Stimulated activated CD4-positive, alpha-beta T cell treated with anti-CD3 and anti-CD28 coated beads, Interleukin-1b, Interleukin-23, amount 100 ng/mL, for 48 hours (primary cell): ENCODE results near the gene NOC4L.

Source experiments
- DNase-seq: peaks from one replicate; pipeline ENCODE4 v3.0.0-alpha.2; 2020

The NOC4L gene

GRCh38 chr12:132171293-132171967, 27.2 kb downstream of the NOC4L start:
- DNase-seq = no peak

- no peak for DNase-seq
These were observed 27.8 kb downstream of the NOC4L start for GRCh38 chr12:132171968-132172521.

GRCh38 chr12:132172619-132173018, 28.4 kb downstream of the NOC4L start:
- no peak for DNase-seq

GRCh38 chr12:132173135-132174014, 29.1 kb downstream of the NOC4L start:
- DNase-seq = no peak

- no peak for DNase-seq
These were observed 30.0 kb downstream of the NOC4L start for GRCh38 chr12:132174015-132174838.

- DNase-seq = no peak
These were observed 30.7 kb downstream of the NOC4L start for GRCh38 chr12:132174839-132175490.

- DNase-seq = no peak
These were observed 31.5 kb downstream of the NOC4L start for GRCh38 chr12:132175496-132176384.

GRCh38 chr12:132176385-132176919, 32.2 kb downstream of the NOC4L start:
- DNase-seq = no peak

GRCh38 chr12:132176920-132177551, 32.8 kb downstream of the NOC4L start:
- no peak for DNase-seq

- no peak for DNase-seq
These were observed 34.1 kb downstream of the NOC4L start for GRCh38 chr12:132178316-132178715.

- DNase-seq = no peak
These were observed 34.6 kb downstream of the NOC4L start for GRCh38 chr12:132178801-132179401.

GRCh38 chr12:132179431-132180362, 35.4 kb downstream of the NOC4L start:
- no peak for DNase-seq

GRCh38 chr12:132180648-132181546, 36.6 kb downstream of the NOC4L start:
- DNase-seq = no peak

GRCh38 chr12:132181570-132182200, 37.4 kb downstream of the NOC4L start:
- no peak for DNase-seq

GRCh38 chr12:132182206-132182710, 38.0 kb downstream of the NOC4L start:
- DNase-seq = no peak

GRCh38 chr12:132182711-132183365, 38.6 kb downstream of the NOC4L start:
- no peak for DNase-seq

GRCh38 chr12:132185705-132186104, 41.4 kb downstream of the NOC4L start:
- DNase-seq = no peak
